Neural cell (in vitro differentiated cells): ENCODE data around the gene RSL24D1. TPM values are rescaled to one million over a fixed set of nuclear protein-coding genes. Genes with fewer than 3 reads are reported as not detected.

Experiments used
- H2AFZ ChIP-seq: fragments of 200-600, 300-800 bp; sonication (generic), shearing (Covaris generic); 2 replicates; pipeline ENCODE4 v1.6.0; 2014; ENCODE audit warnings: low read depth, mild to moderate bottlenecking, antibody characterized with exemption, low read length, moderate library complexity
- H3F3A ChIP-seq: fragments of 200-600 bp; shearing (Covaris generic); 2 replicates; pipeline ENCODE4 v1.6.1; 2016; ENCODE audit warnings: mild to moderate bottlenecking, moderate library complexity, mixed read lengths, antibody characterized with exemption, low read length; ENCODE audit not compliant: insufficient read depth, poor library complexity, severe bottlenecking
- H3K27ac ChIP-seq: fragments of 200-600, 300-800 bp; sonication (generic), shearing (Covaris generic); 2 replicates; pipeline ENCODE4 v1.5.1; 2014; ENCODE audit warnings: mild to moderate bottlenecking, low read length, moderate library complexity
- H3K27me3 ChIP-seq: fragments of 300-800, 200-600 bp; sonication (generic), shearing (Covaris generic); 2 replicates; pipeline ENCODE4 v1.6.0; 2014; ENCODE audit warnings: mild to moderate bottlenecking, low read depth, low read length, moderate library complexity; ENCODE audit not compliant: insufficient read depth
- H3K36me3 ChIP-seq: fragments of 300-800, 200-600 bp; sonication (generic), shearing (Covaris generic); 2 replicates; pipeline ENCODE4 v1.5.1; 2014; ENCODE audit warnings: mild to moderate bottlenecking, antibody characterized with exemption, low read length, moderate library complexity; ENCODE audit not compliant: insufficient read depth
- H3K4me2 ChIP-seq: fragments of 300-800, 200-600 bp; sonication (generic), shearing (Covaris generic); 2 replicates; pipeline ENCODE4 v1.6.0; 2014; ENCODE audit warnings: mild to moderate bottlenecking, low read length
- H3K4me3 ChIP-seq: fragments of 300-800, 200-600 bp; sonication (generic), shearing (Covaris generic); 2 replicates; pipeline ENCODE4 v1.5.1; 2014; ENCODE audit warnings: mild to moderate bottlenecking, low read length, moderate library complexity
- H3K79me2 ChIP-seq: fragments of 200-600 bp; shearing (Covaris generic); replicated peaks from 2 replicates; pipeline ENCODE4 v1.6.0; 2014; ENCODE audit warnings: mild to moderate bottlenecking, low read length, moderate library complexity; ENCODE audit not compliant: insufficient read depth
- H3K9ac ChIP-seq: fragments of 300-800, 200-600 bp; sonication (generic), shearing (Covaris generic); 2 replicates; pipeline ENCODE4 v1.6.1; 2016; ENCODE audit warnings: mild to moderate bottlenecking, low read length, mixed read lengths
- H3K9me2 ChIP-seq: fragments of 200-600 bp; shearing (Covaris generic); 2 replicates; pipeline ENCODE4 v1.6.1; 2016; ENCODE audit warnings: mild to moderate bottlenecking, low read length, mixed read lengths; ENCODE audit not compliant: insufficient read depth
- H3K9me3 ChIP-seq: fragments of 200-600, 300-800 bp; sonication (generic), shearing (Covaris generic); 2 replicates; pipeline ENCODE4 v1.6.1; 2016; ENCODE audit warnings: mild to moderate bottlenecking, mixed run types, low read length, moderate library complexity, mixed read lengths
- H4K20me1 ChIP-seq: fragments of 200-600 bp; shearing (Covaris generic); 2 replicates; pipeline ENCODE4 v1.6.1; 2016; ENCODE audit warnings: mild to moderate bottlenecking, mixed run types; ENCODE audit not compliant: insufficient read depth
- EP300 ChIP-seq: fragments of 450-650 bp; conservative IDR thresholded peaks from 2 replicates; pipeline ENCODE4 v1.6.1; 2014; ENCODE audit warnings: antibody characterized with exemption, mild to moderate bottlenecking, moderate library complexity; ENCODE audit not compliant: poor library complexity, severe bottlenecking
- EZH2 ChIP-seq: fragments of 200-600, 300-800 bp; shearing (Covaris generic), sonication (generic); IDR thresholded peaks from 2 replicates; pipeline ENCODE4 v1.6.1; 2014; ENCODE audit warnings: antibody characterized with exemption, low read length, borderline replicate concordance, mild to moderate bottlenecking; ENCODE audit not compliant: insufficient read depth, poor library complexity, severe bottlenecking
- MXI1 ChIP-seq: fragments of 450-650 bp; conservative IDR thresholded peaks from 2 replicates; pipeline ENCODE4 v1.6.1; 2014; ENCODE audit warnings: antibody characterized with exemption, mild to moderate bottlenecking; ENCODE audit not compliant: poor library complexity, severe bottlenecking
- POLR2AphosphoS5 ChIP-seq: IDR thresholded peaks from 2 replicates; pipeline ENCODE4 v1.6.1; 2012
- RAD21 ChIP-seq: fragments of 450-650 bp; conservative IDR thresholded peaks from 2 replicates; pipeline ENCODE4 v1.6.1; 2014; ENCODE audit warnings: antibody characterized with exemption, mild to moderate bottlenecking, moderate library complexity
- SMC3 ChIP-seq: fragments of 450-650 bp; conservative IDR thresholded peaks from 2 replicates; pipeline ENCODE4 v1.6.1; 2014; ENCODE audit warnings: antibody characterized with exemption, mild to moderate bottlenecking, moderate library complexity; ENCODE audit not compliant: poor library complexity
- TAF1 ChIP-seq: IDR thresholded peaks from 2 replicates; pipeline ENCODE4 v1.6.1; 2012; ENCODE audit warnings: low read depth
- polyA plus RNA-seq: library from polyadenylated mRNA; depleted of rRNA; stranded (reverse); fragments of >200 nt; gene quantifications from 2 replicates; pipeline ENCODE4 v1.2.3, GENCODE V29; 2014
- TF ChIP-seq, protein P1 (sequence below): fragments of 450-650 bp; IDR thresholded peaks from 2 replicates; pipeline ENCODE4 v1.5.1; 2014; ENCODE audit warnings: antibody characterized with exemption, mild to moderate bottlenecking, moderate library complexity; ENCODE audit not compliant: poor library complexity, severe bottlenecking
- TF ChIP-seq, protein P2 (sequence below): IDR thresholded peaks from 2 replicates; pipeline ENCODE4 v1.6.1; 2012; ENCODE audit warnings: borderline replicate concordance

The RSL24D1 gene
- polyA plus RNA-seq, 1 donor from 2014 or later: 227 TPM

DNA sequence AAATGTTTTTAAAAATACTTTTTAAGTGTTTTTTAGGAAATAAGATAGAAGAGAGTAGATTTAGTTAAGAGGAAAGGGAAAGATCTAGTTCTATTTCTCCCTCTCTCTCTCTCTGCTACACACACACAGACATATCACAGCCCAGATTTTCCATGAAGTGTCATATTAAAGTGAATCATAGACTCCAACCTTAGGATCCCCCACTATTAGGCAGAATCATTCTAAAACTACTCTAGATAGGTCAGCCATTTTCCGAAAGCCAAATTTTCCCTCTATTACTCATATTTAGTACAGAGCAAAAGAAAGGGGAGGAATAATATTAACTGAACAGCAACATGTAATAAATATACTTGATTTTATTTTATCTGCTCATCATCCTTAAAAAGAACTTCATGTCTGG, 45.1 kb upstream of the RSL24D1 start:
- no peaks in the 10 kb centered on the region for H3K79me2 ChIP-seq
- no peaks in the 10 kb centered on the region for H3K9me2 ChIP-seq
- no peaks in the 10 kb centered on the region for H3K36me3 ChIP-seq
- no peak overlapping the region for H3K4me3 ChIP-seq
- no peak overlapping the region for H2AFZ ChIP-seq
- TF ChIP-seq TAF1 (no peak), EP300 (no peak), SMC3 (no peak), POLR2AphosphoS5 (no peak), EZH2 (no peak), RAD21 (no peak), MXI1 (no peak)
- TF ChIP-seq, protein P1, sequence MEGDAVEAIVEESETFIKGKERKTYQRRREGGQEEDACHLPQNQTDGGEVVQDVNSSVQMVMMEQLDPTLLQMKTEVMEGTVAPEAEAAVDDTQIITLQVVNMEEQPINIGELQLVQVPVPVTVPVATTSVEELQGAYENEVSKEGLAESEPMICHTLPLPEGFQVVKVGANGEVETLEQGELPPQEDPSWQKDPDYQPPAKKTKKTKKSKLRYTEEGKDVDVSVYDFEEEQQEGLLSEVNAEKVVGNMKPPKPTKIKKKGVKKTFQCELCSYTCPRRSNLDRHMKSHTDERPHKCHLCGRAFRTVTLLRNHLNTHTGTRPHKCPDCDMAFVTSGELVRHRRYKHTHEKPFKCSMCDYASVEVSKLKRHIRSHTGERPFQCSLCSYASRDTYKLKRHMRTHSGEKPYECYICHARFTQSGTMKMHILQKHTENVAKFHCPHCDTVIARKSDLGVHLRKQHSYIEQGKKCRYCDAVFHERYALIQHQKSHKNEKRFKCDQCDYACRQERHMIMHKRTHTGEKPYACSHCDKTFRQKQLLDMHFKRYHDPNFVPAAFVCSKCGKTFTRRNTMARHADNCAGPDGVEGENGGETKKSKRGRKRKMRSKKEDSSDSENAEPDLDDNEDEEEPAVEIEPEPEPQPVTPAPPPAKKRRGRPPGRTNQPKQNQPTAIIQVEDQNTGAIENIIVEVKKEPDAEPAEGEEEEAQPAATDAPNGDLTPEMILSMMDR: no peak
- TF ChIP-seq, protein P2, sequence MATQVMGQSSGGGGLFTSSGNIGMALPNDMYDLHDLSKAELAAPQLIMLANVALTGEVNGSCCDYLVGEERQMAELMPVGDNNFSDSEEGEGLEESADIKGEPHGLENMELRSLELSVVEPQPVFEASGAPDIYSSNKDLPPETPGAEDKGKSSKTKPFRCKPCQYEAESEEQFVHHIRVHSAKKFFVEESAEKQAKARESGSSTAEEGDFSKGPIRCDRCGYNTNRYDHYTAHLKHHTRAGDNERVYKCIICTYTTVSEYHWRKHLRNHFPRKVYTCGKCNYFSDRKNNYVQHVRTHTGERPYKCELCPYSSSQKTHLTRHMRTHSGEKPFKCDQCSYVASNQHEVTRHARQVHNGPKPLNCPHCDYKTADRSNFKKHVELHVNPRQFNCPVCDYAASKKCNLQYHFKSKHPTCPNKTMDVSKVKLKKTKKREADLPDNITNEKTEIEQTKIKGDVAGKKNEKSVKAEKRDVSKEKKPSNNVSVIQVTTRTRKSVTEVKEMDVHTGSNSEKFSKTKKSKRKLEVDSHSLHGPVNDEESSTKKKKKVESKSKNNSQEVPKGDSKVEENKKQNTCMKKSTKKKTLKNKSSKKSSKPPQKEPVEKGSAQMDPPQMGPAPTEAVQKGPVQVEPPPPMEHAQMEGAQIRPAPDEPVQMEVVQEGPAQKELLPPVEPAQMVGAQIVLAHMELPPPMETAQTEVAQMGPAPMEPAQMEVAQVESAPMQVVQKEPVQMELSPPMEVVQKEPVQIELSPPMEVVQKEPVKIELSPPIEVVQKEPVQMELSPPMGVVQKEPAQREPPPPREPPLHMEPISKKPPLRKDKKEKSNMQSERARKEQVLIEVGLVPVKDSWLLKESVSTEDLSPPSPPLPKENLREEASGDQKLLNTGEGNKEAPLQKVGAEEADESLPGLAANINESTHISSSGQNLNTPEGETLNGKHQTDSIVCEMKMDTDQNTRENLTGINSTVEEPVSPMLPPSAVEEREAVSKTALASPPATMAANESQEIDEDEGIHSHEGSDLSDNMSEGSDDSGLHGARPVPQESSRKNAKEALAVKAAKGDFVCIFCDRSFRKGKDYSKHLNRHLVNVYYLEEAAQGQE: no peak
- H3K9me3 ChIP-seq: no peaks in the 10 kb centered on the region
- no peak overlapping the region for H3K27ac ChIP-seq
- no peak overlapping the region for H3K9ac ChIP-seq
- no peak overlapping the region for H3K4me2 ChIP-seq
- H3K27me3 ChIP-seq: no peaks in the 10 kb centered on the region
- H3F3A ChIP-seq: no peaks in the 10 kb centered on the region
- no peaks in the 10 kb centered on the region for H4K20me1 ChIP-seq

DNA sequence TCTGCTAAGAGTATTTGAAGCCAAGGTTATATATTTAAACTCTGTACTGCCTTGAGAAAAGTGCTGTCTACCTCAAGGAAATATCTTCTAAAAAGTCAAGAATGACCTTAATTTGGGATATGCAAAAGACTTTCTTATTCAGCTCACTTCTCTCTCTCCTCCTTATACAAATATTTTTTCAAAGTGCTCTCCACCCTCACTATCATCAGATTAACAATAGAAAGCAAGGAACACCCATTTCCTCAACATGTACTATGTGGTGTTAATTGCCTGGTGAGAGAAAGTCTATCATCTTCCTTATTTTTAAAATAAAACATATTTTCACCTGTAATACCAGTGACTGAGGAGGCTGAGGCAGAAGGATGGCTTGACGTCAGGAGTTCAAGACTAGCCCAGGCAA, 44.4 kb upstream of the RSL24D1 start:
- no peak overlapping the region for H3K9ac ChIP-seq
- H3K36me3 ChIP-seq: no peaks in the 10 kb centered on the region
- H4K20me1 ChIP-seq: no peaks in the 10 kb centered on the region
- TF ChIP-seq EZH2 (no peak), RAD21 (no peak)
- TF ChIP-seq, protein P1: no peak
- H3K9me3 ChIP-seq: no peaks in the 10 kb centered on the region
- H3K4me3 ChIP-seq: no peak overlapping the region
- no peaks in the 10 kb centered on the region for H3K9me2 ChIP-seq
- H3K27me3 ChIP-seq: no peaks in the 10 kb centered on the region
- no peak overlapping the region for H2AFZ ChIP-seq
- no peaks in the 10 kb centered on the region for H3F3A ChIP-seq
- no peaks in the 10 kb centered on the region for H3K79me2 ChIP-seq
- no peak overlapping the region for H3K4me2 ChIP-seq
- H3K27ac ChIP-seq: no peak overlapping the region
